ENCODE results near the gene METTL4. TPM values are rescaled to one million over a fixed set of nuclear protein-coding genes. Genes with fewer than 3 reads are reported as not detected.

The METTL4 gene
- polyA plus RNA-seq, 2 of the 4 experiments (the other 2 are of a cell fraction): 7.1 to 14.9 TPM

DNA sequence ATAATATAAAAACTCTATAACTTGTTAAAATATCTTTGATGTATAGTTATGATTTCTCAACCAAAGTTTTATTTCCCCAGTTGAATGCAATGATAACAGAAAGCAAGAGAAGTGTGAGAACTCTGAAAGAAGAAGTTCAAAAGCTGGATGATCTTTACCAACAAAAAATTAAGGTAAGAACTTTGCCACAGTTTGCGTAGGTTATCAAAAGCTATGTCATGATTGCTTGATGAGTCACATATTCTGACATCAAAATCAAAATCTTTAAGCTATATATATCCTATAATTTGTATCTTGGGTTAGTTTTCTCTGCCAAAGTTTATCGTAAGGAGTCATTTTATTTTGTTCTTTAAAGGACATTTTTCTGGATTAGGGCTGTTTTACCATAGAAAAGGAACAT, 35.0 kb upstream of the METTL4 start:
- FAIRE-seq: no peak

DNA sequence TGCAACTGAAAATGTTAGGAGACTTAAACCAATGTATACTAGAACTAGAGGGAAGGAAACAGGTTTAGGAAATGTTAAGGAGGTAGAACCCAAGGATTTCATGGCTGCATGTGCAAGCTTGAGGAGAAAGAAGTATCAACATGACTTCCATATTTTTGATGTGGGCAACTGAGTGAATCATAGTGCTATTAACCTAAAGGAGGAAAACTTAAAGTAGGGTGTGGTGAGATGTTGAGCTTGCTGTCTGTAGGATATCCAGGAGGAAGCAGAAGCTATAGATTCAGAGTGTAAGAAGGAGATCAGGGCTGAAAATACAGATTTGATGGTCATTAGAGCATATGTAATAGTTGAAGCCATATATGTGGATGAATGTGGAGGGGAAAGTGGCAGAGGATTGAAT, 31.5 kb upstream of the METTL4 start:
- TF ChIP-seq FOSB (CRISPR knock-in tag; IDR thresholded peaks at IDR 0.05) (no peak), RARB (CRISPR knock-in tag; IDR thresholded peaks at IDR 0.05) (no peak), KDM5A (IDR thresholded peaks at IDR 0.05) (no peak), NR3C1 (IDR thresholded peaks at IDR 0.05) (no peak), ZNF302 (CRISPR knock-in tag; IDR thresholded peaks at IDR 0.05) (no peak), CEBPB (IDR thresholded peaks at IDR 0.05) (no peak), HEYL (CRISPR knock-in tag; IDR thresholded peaks at IDR 0.05) (no peak), ZFP36 (IDR thresholded peaks at IDR 0.05; ENCODE audit: borderline replicate concordance, partially characterized antibody) (no peak)
- TF ChIP-seq, protein P1, sequence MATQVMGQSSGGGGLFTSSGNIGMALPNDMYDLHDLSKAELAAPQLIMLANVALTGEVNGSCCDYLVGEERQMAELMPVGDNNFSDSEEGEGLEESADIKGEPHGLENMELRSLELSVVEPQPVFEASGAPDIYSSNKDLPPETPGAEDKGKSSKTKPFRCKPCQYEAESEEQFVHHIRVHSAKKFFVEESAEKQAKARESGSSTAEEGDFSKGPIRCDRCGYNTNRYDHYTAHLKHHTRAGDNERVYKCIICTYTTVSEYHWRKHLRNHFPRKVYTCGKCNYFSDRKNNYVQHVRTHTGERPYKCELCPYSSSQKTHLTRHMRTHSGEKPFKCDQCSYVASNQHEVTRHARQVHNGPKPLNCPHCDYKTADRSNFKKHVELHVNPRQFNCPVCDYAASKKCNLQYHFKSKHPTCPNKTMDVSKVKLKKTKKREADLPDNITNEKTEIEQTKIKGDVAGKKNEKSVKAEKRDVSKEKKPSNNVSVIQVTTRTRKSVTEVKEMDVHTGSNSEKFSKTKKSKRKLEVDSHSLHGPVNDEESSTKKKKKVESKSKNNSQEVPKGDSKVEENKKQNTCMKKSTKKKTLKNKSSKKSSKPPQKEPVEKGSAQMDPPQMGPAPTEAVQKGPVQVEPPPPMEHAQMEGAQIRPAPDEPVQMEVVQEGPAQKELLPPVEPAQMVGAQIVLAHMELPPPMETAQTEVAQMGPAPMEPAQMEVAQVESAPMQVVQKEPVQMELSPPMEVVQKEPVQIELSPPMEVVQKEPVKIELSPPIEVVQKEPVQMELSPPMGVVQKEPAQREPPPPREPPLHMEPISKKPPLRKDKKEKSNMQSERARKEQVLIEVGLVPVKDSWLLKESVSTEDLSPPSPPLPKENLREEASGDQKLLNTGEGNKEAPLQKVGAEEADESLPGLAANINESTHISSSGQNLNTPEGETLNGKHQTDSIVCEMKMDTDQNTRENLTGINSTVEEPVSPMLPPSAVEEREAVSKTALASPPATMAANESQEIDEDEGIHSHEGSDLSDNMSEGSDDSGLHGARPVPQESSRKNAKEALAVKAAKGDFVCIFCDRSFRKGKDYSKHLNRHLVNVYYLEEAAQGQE (IDR thresholded peaks at IDR 0.05): no peak
- TF ChIP-seq, protein P2, sequence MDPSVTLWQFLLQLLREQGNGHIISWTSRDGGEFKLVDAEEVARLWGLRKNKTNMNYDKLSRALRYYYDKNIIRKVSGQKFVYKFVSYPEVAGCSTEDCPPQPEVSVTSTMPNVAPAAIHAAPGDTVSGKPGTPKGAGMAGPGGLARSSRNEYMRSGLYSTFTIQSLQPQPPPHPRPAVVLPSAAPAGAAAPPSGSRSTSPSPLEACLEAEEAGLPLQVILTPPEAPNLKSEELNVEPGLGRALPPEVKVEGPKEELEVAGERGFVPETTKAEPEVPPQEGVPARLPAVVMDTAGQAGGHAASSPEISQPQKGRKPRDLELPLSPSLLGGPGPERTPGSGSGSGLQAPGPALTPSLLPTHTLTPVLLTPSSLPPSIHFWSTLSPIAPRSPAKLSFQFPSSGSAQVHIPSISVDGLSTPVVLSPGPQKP (IDR thresholded peaks at IDR 0.05; ENCODE audit: low read depth, low read length): no peak
- no peak overlapping the region for H3K27ac ChIP-seq
- CTCF ChIA-PET: interaction anchor here (1.4 kb wide), 1 partner anchor 9 kb away, joined by 3 read pairs; no protein-coding TSS in a partner anchor
- peaks cover 6% of the 10 kb centered on the region; the same call in 1 of the 3 replicates for H3K4me1 ChIP-seq
- ATAC-seq: no peak
- H3K4me2 ChIP-seq: no peak overlapping the region
- no peaks in the 10 kb centered on the region for H3K9me3 ChIP-seq
- no peak for FAIRE-seq
- DNase-seq (ENCODE audit: low read depth in 1 of 2, low spot score in 1 of 2): no peak
- POLR2A ChIA-PET: no interaction called here
- no peak overlapping the region for H3K4me3 ChIP-seq

More for the DNA sequence above, 35.0 kb upstream of the METTL4 start:
- Histone ChIP-seq H3K9me3 (no peaks in the 10 kb centered on the region), H3K4me1 (peaks cover 6% of the 10 kb centered on the region; the same call in 1 of the 3 replicates), H3K4me3 (no peak overlapping the region), H3K4me2 (peak overlapping the region; percentile 13; the same call in 2 of the 3 replicates), H3K27ac (no peak overlapping the region)
- DNase-seq (ENCODE audit: low read depth in 1 of 2, low spot score in 1 of 2): no peak
- WGBS (ENCODE audit: missing lambda C conversion rate): 89% methylated on average over 2 of the region's 2 CpGs
- no peak for ATAC-seq
- TF ChIP-seq CBX2 (IDR thresholded peaks at IDR 0.05; ENCODE audit: borderline replicate concordance, low read depth): no peak
- TF ChIP-seq, protein P3, sequence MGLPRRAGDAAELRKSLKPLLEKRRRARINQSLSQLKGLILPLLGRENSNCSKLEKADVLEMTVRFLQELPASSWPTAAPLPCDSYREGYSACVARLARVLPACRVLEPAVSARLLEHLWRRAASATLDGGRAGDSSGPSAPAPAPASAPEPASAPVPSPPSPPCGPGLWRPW (IDR thresholded peaks at IDR 0.05): no peak
- TF ChIP-seq EHF (CRISPR knock-in tag; IDR thresholded peaks at IDR 0.05): no peak
- CTCF ChIA-PET: no interaction called here
- POLR2A ChIA-PET: no interaction called here

DNA sequence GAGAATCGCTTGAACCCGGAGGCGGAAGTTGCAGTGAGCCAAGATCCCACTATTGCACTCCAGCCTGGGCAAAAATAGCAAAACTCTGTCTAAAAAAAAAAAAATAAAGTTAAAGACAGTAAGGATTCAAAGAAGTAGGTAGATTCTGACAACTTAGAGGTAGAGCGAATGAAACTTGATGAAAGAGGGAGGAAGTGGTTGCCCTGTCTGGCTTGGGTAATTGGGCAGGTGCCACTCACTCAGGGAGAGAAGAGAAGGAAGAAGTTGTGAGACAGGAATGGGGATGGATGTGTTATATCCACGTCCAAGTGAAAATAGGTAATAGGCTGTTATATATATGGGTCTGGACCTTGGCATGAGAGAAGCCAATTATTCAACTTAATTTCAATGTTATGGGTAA, 26.3 kb upstream of the METTL4 start:
- Histone ChIP-seq H3K9me3 (no peaks in the 10 kb centered on the region), H3K4me1 (peaks cover 4% of the 10 kb centered on the region; the same call in 2 of the 3 replicates), H3K27ac (no peak overlapping the region), H3K4me2 (no peak overlapping the region), H3K4me3 (no peak overlapping the region)
- no peak for DNase-seq (ENCODE audit: low read depth in 1 of 2, low spot score in 1 of 2)
- WGBS (ENCODE audit: missing lambda C conversion rate): 97% methylated on average over 5 of the region's 5 CpGs
- no peak for FAIRE-seq
- POLR2A ChIA-PET: no interaction called here
- CTCF ChIA-PET: no interaction called here
- ATAC-seq: no peak
- TF ChIP-seq, protein P4, sequence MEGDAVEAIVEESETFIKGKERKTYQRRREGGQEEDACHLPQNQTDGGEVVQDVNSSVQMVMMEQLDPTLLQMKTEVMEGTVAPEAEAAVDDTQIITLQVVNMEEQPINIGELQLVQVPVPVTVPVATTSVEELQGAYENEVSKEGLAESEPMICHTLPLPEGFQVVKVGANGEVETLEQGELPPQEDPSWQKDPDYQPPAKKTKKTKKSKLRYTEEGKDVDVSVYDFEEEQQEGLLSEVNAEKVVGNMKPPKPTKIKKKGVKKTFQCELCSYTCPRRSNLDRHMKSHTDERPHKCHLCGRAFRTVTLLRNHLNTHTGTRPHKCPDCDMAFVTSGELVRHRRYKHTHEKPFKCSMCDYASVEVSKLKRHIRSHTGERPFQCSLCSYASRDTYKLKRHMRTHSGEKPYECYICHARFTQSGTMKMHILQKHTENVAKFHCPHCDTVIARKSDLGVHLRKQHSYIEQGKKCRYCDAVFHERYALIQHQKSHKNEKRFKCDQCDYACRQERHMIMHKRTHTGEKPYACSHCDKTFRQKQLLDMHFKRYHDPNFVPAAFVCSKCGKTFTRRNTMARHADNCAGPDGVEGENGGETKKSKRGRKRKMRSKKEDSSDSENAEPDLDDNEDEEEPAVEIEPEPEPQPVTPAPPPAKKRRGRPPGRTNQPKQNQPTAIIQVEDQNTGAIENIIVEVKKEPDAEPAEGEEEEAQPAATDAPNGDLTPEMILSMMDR (IDR thresholded peaks at IDR 0.05): no peak
- TF ChIP-seq, protein P5, sequence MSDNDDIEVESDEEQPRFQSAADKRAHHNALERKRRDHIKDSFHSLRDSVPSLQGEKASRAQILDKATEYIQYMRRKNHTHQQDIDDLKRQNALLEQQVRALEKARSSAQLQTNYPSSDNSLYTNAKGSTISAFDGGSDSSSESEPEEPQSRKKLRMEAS (IDR thresholded peaks at IDR 0.05): no peak
- no peak for TF ChIP-seq NPAS2 (CRISPR knock-in tag; IDR thresholded peaks at IDR 0.05; ENCODE audit: borderline replicate concordance)
- no peak for TF ChIP-seq ZNF302 (CRISPR knock-in tag; IDR thresholded peaks at IDR 0.05)
- TF ChIP-seq ZFP36 (IDR thresholded peaks at IDR 0.05; ENCODE audit: borderline replicate concordance, partially characterized antibody): no peak
- TF ChIP-seq, protein P6, sequence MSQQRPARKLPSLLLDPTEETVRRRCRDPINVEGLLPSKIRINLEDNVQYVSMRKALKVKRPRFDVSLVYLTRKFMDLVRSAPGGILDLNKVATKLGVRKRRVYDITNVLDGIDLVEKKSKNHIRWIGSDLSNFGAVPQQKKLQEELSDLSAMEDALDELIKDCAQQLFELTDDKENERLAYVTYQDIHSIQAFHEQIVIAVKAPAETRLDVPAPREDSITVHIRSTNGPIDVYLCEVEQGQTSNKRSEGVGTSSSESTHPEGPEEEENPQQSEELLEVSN (IDR thresholded peaks at IDR 0.05; ENCODE audit: borderline replicate concordance, low read depth): no peak
- no peak for TF ChIP-seq CHD4 (IDR thresholded peaks at IDR 0.05; ENCODE audit: borderline replicate concordance)
- TF ChIP-seq ZSCAN20 (CRISPR knock-in tag; IDR thresholded peaks at IDR 0.05): no peak
- TF ChIP-seq, protein P3 (IDR thresholded peaks at IDR 0.05): no peak
- no peak for TF ChIP-seq TP53 (CRISPR knock-in tag; IDR thresholded peaks at IDR 0.05)
- TF ChIP-seq POLR2A (IDR thresholded peaks at IDR 0.05; ENCODE audit: low read length): no peak
- no peak for TF ChIP-seq RARB (CRISPR knock-in tag; IDR thresholded peaks at IDR 0.05)
- no peak for TF ChIP-seq RNF2 (IDR thresholded peaks at IDR 0.05; ENCODE audit: borderline replicate concordance, low read depth)
- no peak for TF ChIP-seq POLR2AphosphoS2 (conservative IDR thresholded peaks at IDR 0.05; ENCODE audit: low read length)
- TF ChIP-seq, protein P7, sequence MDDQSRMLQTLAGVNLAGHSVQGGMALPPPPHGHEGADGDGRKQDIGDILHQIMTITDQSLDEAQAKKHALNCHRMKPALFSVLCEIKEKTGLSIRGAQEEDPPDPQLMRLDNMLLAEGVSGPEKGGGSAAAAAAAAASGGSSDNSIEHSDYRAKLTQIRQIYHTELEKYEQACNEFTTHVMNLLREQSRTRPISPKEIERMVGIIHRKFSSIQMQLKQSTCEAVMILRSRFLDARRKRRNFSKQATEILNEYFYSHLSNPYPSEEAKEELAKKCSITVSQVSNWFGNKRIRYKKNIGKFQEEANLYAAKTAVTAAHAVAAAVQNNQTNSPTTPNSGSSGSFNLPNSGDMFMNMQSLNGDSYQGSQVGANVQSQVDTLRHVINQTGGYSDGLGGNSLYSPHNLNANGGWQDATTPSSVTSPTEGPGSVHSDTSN (IDR thresholded peaks at IDR 0.05): no peak
- TF ChIP-seq RCOR1 (IDR thresholded peaks at IDR 0.05; ENCODE audit: low read depth, low read length): no peak

All from A549 (cell line).